22Rv1 (cell line): ENCODE data around the gene ZNF665.

Source experiments
- ZFX ChIP-seq: fragments of 450-650 bp; IDR thresholded peaks from 2 replicates; pipeline ENCODE4 v1.6.1; 2017; ENCODE audit warnings: antibody characterized with exemption, borderline replicate concordance
- TF ChIP-seq, protein P1 (sequence below): fragments of 450-650 bp; IDR thresholded peaks from 2 replicates; pipeline ENCODE4 v1.5.1; 2017; ENCODE audit warnings: mild to moderate bottlenecking

DNA sequence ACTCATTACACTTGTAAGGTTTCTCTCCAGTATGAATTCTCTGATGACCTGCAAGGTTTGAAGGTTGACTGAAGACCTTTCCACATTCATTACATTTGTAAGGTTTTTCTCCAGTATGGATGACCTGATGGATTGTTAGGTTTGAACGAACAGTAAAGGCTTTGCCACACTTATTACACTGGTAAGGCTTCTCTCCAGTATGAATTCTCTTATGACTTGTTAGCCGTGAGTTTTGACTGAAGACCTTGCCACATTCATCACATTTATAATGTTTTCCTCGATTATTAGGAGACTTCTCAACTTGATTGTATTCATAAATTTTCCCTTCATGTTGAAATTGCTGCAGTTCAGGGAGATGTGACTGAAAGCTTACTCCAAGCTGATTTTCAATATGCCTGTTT, 27.5 kb downstream of the ZNF665 start:
- TF ChIP-seq, protein P1, sequence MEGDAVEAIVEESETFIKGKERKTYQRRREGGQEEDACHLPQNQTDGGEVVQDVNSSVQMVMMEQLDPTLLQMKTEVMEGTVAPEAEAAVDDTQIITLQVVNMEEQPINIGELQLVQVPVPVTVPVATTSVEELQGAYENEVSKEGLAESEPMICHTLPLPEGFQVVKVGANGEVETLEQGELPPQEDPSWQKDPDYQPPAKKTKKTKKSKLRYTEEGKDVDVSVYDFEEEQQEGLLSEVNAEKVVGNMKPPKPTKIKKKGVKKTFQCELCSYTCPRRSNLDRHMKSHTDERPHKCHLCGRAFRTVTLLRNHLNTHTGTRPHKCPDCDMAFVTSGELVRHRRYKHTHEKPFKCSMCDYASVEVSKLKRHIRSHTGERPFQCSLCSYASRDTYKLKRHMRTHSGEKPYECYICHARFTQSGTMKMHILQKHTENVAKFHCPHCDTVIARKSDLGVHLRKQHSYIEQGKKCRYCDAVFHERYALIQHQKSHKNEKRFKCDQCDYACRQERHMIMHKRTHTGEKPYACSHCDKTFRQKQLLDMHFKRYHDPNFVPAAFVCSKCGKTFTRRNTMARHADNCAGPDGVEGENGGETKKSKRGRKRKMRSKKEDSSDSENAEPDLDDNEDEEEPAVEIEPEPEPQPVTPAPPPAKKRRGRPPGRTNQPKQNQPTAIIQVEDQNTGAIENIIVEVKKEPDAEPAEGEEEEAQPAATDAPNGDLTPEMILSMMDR: no peak
- TF ChIP-seq ZFX: no peak
